ENCODE results near the gene DAB1. TPM values are rescaled to one million over a fixed set of nuclear protein-coding genes. Genes with fewer than 3 reads are reported as not detected.

DAB1 gene
- total RNA-seq, 1 donor from 2014 or later: 0.27 TPM

- no peaks in the 10 kb centered on the region for H3K4me1 Mint-ChIP-seq (ENCODE audit: unreplicated experiment)
- no peak for DNase-seq (ENCODE audit: extremely low spot score, unreplicated experiment)
- no peak overlapping the region for H3K4me3 Mint-ChIP-seq (ENCODE audit: unreplicated experiment)
- TF ChIP-seq CTCF (IDR thresholded peaks at IDR 0.05): no peak
- H3K27me3 Mint-ChIP-seq (ENCODE audit: unreplicated experiment): peaks cover 2% of the 10 kb centered on the region
- no peak overlapping the region for H3K27ac Mint-ChIP-seq (ENCODE audit: unreplicated experiment)
- no peaks in the 10 kb centered on the region for H3K9me3 Mint-ChIP-seq (ENCODE audit: unreplicated experiment)
- H3K36me3 Mint-ChIP-seq (ENCODE audit: unreplicated experiment): no peaks in the 10 kb centered on the region
These were observed 382.0 kb downstream of the DAB1 start for GRCh38 chr1:57041901-57042300.

DNA sequence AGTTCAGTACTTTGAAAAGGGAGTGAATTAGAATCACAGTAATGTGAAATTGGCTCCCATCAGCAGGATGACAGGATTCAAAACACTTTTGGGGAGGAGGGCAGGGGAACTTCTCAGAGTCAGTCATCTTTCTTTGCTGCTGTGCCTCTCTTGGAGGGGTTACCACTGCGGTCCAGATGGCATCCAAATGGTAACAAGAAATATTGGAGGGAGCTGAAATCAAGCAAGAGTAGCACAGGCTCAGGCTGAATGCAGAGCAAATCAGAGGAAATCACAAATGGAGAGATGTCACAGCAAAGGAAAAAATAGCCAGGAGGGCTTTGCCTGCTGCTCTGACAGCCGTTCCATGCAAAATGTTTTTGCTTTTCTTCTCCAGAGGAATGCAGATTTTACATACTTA is 383.0 kb downstream of the DAB1 start:
- no peaks in the 10 kb centered on the region for H3K4me1 Mint-ChIP-seq (ENCODE audit: unreplicated experiment)
- no peaks in the 10 kb centered on the region for H3K9me3 Mint-ChIP-seq (ENCODE audit: unreplicated experiment)
- H3K36me3 Mint-ChIP-seq (ENCODE audit: unreplicated experiment): no peaks in the 10 kb centered on the region
- H3K4me3 Mint-ChIP-seq (ENCODE audit: unreplicated experiment): no peak overlapping the region
- no peak for DNase-seq (ENCODE audit: extremely low spot score, unreplicated experiment)
- no peak for TF ChIP-seq CTCF (IDR thresholded peaks at IDR 0.05)
- no peak overlapping the region for H3K27ac Mint-ChIP-seq (ENCODE audit: unreplicated experiment)
- H3K27me3 Mint-ChIP-seq (ENCODE audit: unreplicated experiment): peaks cover 2% of the 10 kb centered on the region

DNA sequence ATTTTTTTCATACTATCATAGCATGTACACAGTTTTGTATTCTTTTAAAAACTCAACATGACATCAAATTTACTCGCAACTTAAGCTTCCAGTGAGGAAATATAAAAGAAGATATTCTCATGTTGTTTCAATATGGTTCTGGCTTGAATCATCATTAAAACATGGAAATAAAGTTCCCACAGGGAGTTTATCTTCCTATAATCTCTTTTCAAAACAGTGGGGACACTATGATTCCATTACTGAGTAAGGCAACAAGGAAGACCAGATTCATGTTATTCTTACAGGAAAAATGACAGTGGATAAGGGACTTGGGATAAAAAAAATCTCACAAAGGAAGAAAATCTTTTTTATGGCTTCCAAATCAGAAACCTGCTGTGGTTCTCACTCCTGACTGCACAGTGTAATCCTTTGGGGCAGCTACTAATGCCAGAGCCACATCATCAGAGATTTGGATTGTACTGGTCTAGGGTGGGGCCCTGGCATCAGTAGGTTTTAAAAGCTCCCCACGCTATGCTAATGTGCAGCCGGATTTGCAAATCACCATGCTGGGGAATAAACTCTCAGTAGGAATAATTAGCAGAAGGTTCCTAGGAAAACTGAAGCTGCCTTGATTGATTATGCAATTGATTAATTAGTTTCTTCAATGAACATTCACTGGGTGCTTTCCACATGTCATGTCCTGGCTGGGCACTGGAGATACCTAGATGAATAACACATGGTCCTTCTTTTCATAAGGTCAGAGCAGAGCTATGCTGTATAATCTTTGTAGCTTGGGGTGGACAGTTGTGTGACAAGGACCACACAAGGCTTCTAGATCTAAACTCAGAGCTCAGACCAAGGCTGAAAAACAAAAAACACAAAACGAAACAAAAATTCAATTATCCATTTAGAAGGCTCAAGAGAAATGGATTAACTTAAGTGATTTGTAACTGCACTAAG is 386.9 kb downstream of the DAB1 start:
- DNase-seq (ENCODE audit: extremely low spot score, unreplicated experiment): no peak
- Mint-ChIP-seq H3K9me3 (ENCODE audit: unreplicated experiment) (no peaks in the 10 kb centered on the region), H3K27me3 (ENCODE audit: unreplicated experiment) (peaks cover 2% of the 10 kb centered on the region), H3K4me3 (ENCODE audit: unreplicated experiment) (no peak overlapping the region), H3K36me3 (ENCODE audit: unreplicated experiment) (no peaks in the 10 kb centered on the region), H3K27ac (ENCODE audit: unreplicated experiment) (no peak overlapping the region), H3K4me1 (ENCODE audit: unreplicated experiment) (no peaks in the 10 kb centered on the region)
- TF ChIP-seq CTCF (IDR thresholded peaks at IDR 0.05): no peak

GRCh38 chr1:57034713-57035112 is 389.1 kb downstream of the DAB1 start:
- Mint-ChIP-seq H3K36me3 (ENCODE audit: unreplicated experiment) (no peaks in the 10 kb centered on the region), H3K27me3 (ENCODE audit: unreplicated experiment) (no peaks in the 10 kb centered on the region), H3K27ac (ENCODE audit: unreplicated experiment) (no peak overlapping the region), H3K4me1 (ENCODE audit: unreplicated experiment) (no peaks in the 10 kb centered on the region), H3K9me3 (ENCODE audit: unreplicated experiment) (no peaks in the 10 kb centered on the region), H3K4me3 (ENCODE audit: unreplicated experiment) (no peak overlapping the region)
- TF ChIP-seq CTCF (IDR thresholded peaks at IDR 0.05): no peak
- no peak for DNase-seq (ENCODE audit: extremely low spot score, unreplicated experiment)

GRCh38 chr1:57033222-57034001 is 390.4 kb downstream of the DAB1 start:
- Mint-ChIP-seq H3K36me3 (ENCODE audit: unreplicated experiment) (no peaks in the 10 kb centered on the region), H3K27me3 (ENCODE audit: unreplicated experiment) (no peaks in the 10 kb centered on the region), H3K4me1 (ENCODE audit: unreplicated experiment) (no peaks in the 10 kb centered on the region), H3K27ac (ENCODE audit: unreplicated experiment) (no peak overlapping the region), H3K9me3 (ENCODE audit: unreplicated experiment) (peaks cover 3% of the 10 kb centered on the region), H3K4me3 (ENCODE audit: unreplicated experiment) (no peak overlapping the region)
- no peak for DNase-seq (ENCODE audit: extremely low spot score, unreplicated experiment)
- no peak for TF ChIP-seq CTCF (IDR thresholded peaks at IDR 0.05)

All from osteocyte (in vitro differentiated cells).